ENCODE measurements around the gene MED12L. TPM values are rescaled to one million over a fixed set of nuclear protein-coding genes. Genes with fewer than 3 reads are reported as not detected.

MED12L gene
- total RNA-seq, 1 experiment from 2014 or later, result 3.0 TPM

DNA sequence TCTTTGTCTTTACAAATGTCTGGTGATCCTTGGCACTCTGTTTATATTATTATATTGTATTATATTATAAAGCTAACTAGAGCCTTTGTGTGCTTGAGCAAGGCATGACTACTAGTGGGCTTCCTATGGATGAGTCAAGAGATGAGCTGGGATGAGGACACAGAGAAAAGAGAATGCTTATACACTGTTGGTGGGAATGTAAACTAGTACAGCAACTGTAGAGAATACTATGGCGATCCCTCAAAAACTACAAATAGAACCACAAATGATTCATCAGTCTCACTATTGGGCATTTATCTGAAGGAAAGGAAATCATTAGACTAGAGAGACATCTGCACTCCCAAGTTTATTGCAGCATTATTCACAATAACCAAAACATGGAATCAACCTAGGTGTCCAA is 40.8 kb upstream of the MED12L start:
- intact Hi-C loops (cut with micrococcal nuclease; ENCODE audit: unreplicated experiment), result no loop called here
- H3F3A ChIP-seq (ENCODE audit: insufficient read depth, low read depth), result no peaks in the 10 kb centered on the region
- no peaks in the 10 kb centered on the region for H4K20me1 ChIP-seq (ENCODE audit: insufficient read depth)
- POLR2A ChIA-PET (ENCODE audit: unreplicated experiment), result no interaction called here
- no peak overlapping the region for H3K4me2 ChIP-seq
- no peak overlapping the region for H2AFZ ChIP-seq
- no peaks in the 10 kb centered on the region for H3K9me3 ChIP-seq (ENCODE audit: insufficient read depth, low read depth)
- no peak overlapping the region for H3K4me3 ChIP-seq
- BruUV-seq (replicated peaks), result no TSS peak
- CTCF ChIA-PET, result no interaction called here
- DNase-seq, result no peak
- H3K27me3 ChIP-seq (ENCODE audit: insufficient read depth, low read depth), result no peaks in the 10 kb centered on the region
- H3K4me1 ChIP-seq (replicated peaks; ENCODE audit: insufficient read depth), result no peaks in the 10 kb centered on the region
- TF ChIP-seq CTCF (conservative IDR thresholded peaks at IDR 0.05), result no peak
- TF ChIP-seq EZH2 (IDR thresholded peaks at IDR 0.05; ENCODE audit: low read depth), result no peak
- H3K36me3 ChIP-seq (ENCODE audit: low read depth), result no peaks in the 10 kb centered on the region
- no peaks in the 10 kb centered on the region for H3K79me2 ChIP-seq (ENCODE audit: low read depth)
- H3K9me2 ChIP-seq (ENCODE audit: insufficient read depth), result no peaks in the 10 kb centered on the region
- H3K27ac ChIP-seq, result no peak overlapping the region

DNA sequence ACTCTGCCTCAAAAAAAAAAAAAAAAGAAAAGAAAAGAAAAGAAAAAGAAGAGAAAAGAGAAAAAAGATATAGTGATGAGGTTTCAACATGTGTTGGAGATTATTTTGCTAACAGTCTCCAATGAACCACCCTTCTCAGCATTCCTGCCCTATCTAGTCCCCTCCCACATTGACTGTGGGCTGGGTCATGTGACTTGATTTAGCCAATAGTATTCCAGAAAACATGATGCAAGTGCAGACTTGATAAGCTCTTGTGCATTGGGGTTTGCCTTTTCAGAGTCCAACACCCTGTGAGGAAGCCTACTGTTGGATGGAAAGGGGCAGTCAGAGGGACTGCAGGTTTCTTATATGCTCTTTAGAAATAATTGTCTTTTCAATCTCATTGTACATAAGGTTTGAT is 37.8 kb upstream of the MED12L start:
- H3K4me1 ChIP-seq (replicated peaks; ENCODE audit: insufficient read depth), result no peaks in the 10 kb centered on the region
- no peaks in the 10 kb centered on the region for H3K9me3 ChIP-seq (ENCODE audit: insufficient read depth, low read depth)
- POLR2A ChIA-PET (ENCODE audit: unreplicated experiment), result no interaction called here
- no peaks in the 10 kb centered on the region for H3K36me3 ChIP-seq (ENCODE audit: low read depth)
- no peaks in the 10 kb centered on the region for H3K9me2 ChIP-seq (ENCODE audit: insufficient read depth)
- no peaks in the 10 kb centered on the region for H3K79me2 ChIP-seq (ENCODE audit: low read depth)
- DNase-seq, result no peak
- H4K20me1 ChIP-seq (ENCODE audit: insufficient read depth), result no peaks in the 10 kb centered on the region
- H2AFZ ChIP-seq, result no peak overlapping the region
- CTCF ChIA-PET, result no interaction called here
- H3F3A ChIP-seq (ENCODE audit: insufficient read depth, low read depth), result no peaks in the 10 kb centered on the region
- H3K4me2 ChIP-seq, result no peak overlapping the region
- no peaks in the 10 kb centered on the region for H3K27me3 ChIP-seq (ENCODE audit: insufficient read depth, low read depth)
- no peak overlapping the region for H3K4me3 ChIP-seq
- intact Hi-C loops (cut with micrococcal nuclease; ENCODE audit: unreplicated experiment), result no loop called here
- no peak overlapping the region for H3K27ac ChIP-seq
- BruUV-seq (replicated peaks), result no TSS peak
- TF ChIP-seq CTCF (conservative IDR thresholded peaks at IDR 0.05) (no peak), EZH2 (IDR thresholded peaks at IDR 0.05; ENCODE audit: low read depth) (no peak)

DNA sequence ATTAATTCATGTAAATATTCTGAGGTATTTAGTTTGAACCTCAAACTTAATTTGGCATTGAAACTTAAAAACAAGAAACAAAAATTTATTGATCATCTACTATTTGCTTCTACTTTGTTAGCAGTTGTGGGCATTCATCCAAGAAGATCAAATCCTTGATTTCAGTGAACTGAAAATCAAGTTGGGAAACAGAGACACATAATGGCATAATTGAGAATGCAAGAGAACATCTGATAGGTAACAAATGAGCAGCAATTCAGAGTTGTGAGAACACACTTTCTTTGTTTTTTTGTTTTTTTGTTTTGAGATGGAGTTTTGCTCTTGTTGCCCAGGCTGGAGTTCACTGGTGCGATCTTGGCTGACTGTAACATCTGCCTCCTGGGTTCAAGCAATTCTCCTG is 33.9 kb upstream of the MED12L start:
- BruUV-seq (replicated peaks), result no TSS peak
- CTCF ChIA-PET, result no interaction called here

More for the DNA sequence above, 33.9 kb upstream of the MED12L start:
- POLR2A ChIA-PET (ENCODE audit: unreplicated experiment), result no interaction called here
- no peak overlapping the region for H3K27ac ChIP-seq
- H2AFZ ChIP-seq, result no peak overlapping the region
- intact Hi-C loops (cut with micrococcal nuclease; ENCODE audit: unreplicated experiment), result no loop called here
- H3K27me3 ChIP-seq (ENCODE audit: insufficient read depth, low read depth), result no peaks in the 10 kb centered on the region
- H3K9me3 ChIP-seq (ENCODE audit: insufficient read depth, low read depth), result no peaks in the 10 kb centered on the region
- H3K9me2 ChIP-seq (ENCODE audit: insufficient read depth), result no peaks in the 10 kb centered on the region
- no peaks in the 10 kb centered on the region for H3K4me1 ChIP-seq (replicated peaks; ENCODE audit: insufficient read depth)
- no peaks in the 10 kb centered on the region for H3K36me3 ChIP-seq (ENCODE audit: low read depth)
- H3K4me3 ChIP-seq, result no peak overlapping the region
- H3K4me2 ChIP-seq, result no peak overlapping the region
- no peaks in the 10 kb centered on the region for H3F3A ChIP-seq (ENCODE audit: insufficient read depth, low read depth)
- H3K79me2 ChIP-seq (ENCODE audit: low read depth), result no peaks in the 10 kb centered on the region
- TF ChIP-seq CTCF (conservative IDR thresholded peaks at IDR 0.05) (no peak), EZH2 (IDR thresholded peaks at IDR 0.05; ENCODE audit: low read depth) (no peak)
- no peak for DNase-seq
- no peaks in the 10 kb centered on the region for H4K20me1 ChIP-seq (ENCODE audit: insufficient read depth)
